Measurements from ENCODE around the gene ZNF536.

ZNF536 gene

DNA sequence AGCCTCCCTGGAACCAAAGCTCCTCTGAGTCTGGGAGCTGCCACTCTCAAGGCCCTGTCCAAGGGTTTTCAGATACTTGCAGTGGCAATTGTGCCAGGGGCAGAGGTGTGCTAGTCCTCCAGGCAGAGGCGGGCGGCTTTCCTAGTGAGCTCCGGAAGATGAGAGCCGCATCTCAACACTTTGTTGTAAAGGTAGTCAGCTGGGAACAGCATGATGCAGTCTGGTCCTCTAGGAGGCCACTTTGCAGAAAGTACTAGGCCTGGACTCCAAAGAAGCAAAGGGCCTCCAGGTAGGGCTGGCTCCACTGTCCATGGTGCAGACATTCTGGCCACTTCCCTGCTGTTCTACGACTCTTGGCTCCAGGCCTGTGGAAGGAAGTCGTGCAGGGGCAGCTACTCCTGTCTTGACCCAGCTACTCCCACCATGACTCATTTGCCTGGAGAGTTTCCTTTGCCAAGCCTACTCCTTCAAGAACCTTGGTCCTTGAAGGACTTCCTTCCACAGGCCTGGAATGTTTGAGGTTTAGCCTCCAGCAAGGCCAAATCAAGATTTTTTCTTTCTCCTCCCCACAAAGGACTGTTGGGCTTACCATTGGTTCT, 9.9 kb upstream of the ZNF536 start:
- no peak for FAIRE-seq
- TF ChIP-seq, protein P1, sequence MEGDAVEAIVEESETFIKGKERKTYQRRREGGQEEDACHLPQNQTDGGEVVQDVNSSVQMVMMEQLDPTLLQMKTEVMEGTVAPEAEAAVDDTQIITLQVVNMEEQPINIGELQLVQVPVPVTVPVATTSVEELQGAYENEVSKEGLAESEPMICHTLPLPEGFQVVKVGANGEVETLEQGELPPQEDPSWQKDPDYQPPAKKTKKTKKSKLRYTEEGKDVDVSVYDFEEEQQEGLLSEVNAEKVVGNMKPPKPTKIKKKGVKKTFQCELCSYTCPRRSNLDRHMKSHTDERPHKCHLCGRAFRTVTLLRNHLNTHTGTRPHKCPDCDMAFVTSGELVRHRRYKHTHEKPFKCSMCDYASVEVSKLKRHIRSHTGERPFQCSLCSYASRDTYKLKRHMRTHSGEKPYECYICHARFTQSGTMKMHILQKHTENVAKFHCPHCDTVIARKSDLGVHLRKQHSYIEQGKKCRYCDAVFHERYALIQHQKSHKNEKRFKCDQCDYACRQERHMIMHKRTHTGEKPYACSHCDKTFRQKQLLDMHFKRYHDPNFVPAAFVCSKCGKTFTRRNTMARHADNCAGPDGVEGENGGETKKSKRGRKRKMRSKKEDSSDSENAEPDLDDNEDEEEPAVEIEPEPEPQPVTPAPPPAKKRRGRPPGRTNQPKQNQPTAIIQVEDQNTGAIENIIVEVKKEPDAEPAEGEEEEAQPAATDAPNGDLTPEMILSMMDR (IDR thresholded peaks at IDR 0.05; ENCODE audit: insufficient read depth, missing control alignments), result no peak

DNA sequence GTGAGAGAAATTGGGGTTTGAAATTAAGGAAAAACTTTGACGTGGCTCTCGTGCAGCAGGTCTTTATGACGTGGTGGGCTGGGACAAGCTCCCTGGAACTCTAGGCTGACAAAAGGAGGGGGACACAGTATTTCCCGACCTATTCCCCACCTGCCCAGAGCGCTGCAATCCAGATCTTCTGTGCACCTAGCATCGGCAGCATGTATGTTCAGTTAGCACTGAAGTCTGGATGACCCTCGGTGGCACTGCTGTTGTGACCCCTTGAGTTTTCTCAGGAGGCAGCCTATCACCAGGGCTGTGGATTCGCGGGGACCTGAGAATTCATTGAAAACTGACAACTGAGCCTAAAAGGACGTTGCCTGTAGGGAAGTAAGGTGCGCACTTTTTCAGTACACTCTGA, 9.1 kb upstream of the ZNF536 start:
- TF ChIP-seq, protein P1 (IDR thresholded peaks at IDR 0.05; ENCODE audit: insufficient read depth, missing control alignments), result no peak
- DNase-seq (ENCODE audit: insufficient read length, low spot score), result no peak
- no peak for FAIRE-seq

More for the DNA sequence above, 9.9 kb upstream of the ZNF536 start:
- no peak for DNase-seq (ENCODE audit: insufficient read length, low spot score)

DNA sequence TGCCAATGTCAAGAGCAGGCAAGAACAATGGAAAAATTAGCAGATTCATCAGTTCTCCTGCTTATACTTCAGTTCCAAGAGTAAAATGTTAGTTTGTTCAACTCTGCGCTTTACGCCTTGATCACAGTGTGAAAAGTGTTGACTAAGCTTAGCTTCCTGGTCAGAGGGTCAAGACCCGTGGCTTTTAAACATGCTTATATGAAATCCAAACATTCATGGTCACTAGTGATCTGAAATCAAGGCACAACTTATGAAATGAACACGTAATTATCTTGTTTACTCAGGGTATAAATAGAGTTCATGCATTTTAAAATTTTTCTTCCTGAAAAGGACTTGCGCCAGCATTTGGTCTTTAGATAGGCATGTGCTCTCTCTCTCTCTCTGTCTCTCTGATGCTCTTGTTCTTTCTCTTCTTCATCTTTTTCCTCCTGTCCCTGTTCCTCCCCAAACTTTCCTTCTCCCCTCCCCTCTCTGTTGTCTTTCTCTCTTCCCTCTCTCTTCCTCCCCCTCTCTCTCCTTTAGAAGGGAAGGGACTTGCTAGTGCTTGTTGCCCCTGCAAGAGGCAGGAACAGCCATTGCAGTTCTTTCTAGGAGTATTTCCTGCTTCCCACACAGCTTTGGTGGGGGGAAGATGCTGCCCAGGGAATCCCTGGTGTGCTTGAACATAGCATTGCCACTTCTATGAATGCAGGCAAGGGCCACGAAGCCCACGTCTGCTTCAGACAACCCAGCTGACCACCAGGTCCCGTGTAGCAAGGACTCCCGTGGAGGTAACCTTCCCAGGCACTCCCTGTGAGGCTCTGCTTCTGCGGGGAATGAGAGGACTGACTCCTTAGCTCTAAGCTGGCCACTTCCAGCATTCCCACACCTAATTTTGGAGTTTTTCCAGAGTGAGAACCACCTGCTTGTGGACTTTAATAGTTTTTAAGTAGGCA, 7.1 kb upstream of the ZNF536 start:
- DNase-seq (ENCODE audit: insufficient read length, low spot score) (no peak), FAIRE-seq (no peak)
- TF ChIP-seq, protein P1 (IDR thresholded peaks at IDR 0.05; ENCODE audit: insufficient read depth, missing control alignments), result no peak

DNA sequence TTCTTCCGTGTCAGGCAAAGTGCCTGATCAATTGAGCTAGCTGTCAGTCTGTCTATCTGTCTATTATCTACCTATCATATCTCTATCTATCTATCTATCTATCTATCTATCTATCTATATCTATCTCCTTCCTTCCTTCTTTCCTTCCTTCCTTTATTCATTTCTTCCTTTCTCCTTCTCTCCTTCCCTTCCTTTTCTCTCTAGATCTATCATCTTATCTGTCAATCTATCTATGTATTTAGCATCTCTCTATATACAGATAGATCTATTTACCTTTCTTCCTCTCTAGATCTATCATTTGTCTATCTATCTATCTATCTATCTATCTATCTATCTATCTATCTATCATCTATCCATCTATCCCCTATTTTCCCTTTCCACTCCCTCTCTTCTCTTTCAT, 5.9 kb upstream of the ZNF536 start:
- DNase-seq (ENCODE audit: insufficient read length, low spot score) (no peak), FAIRE-seq (no peak)
- TF ChIP-seq, protein P1 (IDR thresholded peaks at IDR 0.05; ENCODE audit: insufficient read depth, missing control alignments), result no peak

DNA sequence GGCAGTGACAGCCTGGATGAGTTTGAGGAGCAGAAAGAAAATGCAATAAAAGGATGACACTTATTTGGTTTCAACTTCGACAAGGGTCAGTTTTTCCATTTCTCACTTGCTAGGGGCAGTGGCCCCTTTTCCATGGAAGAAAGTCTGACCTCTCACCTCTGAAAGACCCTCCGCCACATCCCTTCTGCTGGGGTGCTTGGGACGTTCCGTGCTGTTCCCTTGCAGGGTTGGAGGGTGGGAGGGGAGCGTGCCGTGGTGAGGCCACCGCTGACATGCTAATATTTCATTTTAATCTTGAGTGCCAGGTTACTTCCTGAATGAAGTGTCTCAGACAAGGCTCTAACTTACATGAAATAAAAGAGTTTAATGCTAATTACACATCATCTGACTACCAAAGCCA, 5.2 kb upstream of the ZNF536 start:
- TF ChIP-seq, protein P1 (IDR thresholded peaks at IDR 0.05; ENCODE audit: insufficient read depth, missing control alignments), result no peak
- DNase-seq (ENCODE audit: insufficient read length, low spot score) (no peak), FAIRE-seq (no peak)

DNA sequence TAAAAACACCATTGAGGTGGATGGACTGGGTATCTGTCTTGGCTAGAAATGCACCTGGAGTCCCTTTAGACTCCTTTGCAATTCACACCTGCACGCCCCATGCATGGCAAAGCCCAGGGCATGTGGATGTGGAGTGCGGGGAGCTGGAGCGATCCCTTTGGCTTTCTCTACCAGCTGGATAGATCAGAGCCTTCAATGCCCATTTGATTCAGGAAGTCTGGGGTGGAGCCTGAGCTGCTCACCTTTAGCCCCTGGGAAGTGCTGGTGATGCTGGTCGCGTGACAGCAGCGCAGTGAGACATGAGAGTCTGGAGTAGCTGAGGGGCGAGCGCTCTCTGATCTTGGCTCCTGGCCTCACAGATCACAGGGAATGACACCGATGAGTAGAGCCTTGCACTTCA, 4.8 kb upstream of the ZNF536 start:
- DNase-seq (ENCODE audit: insufficient read length, low spot score) (no peak), FAIRE-seq (no peak)
- TF ChIP-seq, protein P1 (IDR thresholded peaks at IDR 0.05; ENCODE audit: insufficient read depth, missing control alignments), result no peak

DNA sequence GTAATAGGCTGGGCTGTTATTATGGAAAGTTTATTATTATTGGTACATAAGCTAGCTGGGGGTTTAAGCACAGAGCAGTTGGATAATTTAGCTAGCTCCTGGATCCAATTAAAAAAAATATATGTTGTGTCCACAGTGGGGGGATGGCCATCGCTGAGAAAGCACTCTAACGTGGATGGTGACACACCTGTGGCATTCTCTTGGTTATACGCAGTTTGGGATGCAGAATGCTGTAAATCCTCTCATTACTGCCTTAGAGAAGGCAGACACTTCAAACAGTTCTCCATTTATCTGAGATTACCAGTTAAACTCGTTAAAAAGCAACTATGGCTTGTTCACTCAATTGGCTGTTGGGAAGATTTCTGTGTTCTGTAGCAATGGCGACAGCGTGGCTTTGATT, 2.4 kb upstream of the ZNF536 start:
- DNase-seq (ENCODE audit: insufficient read length, low spot score), result no peak
- TF ChIP-seq, protein P1 (IDR thresholded peaks at IDR 0.05; ENCODE audit: insufficient read depth, missing control alignments), result no peak
- no peak for FAIRE-seq

Data from D721Med (cell line).